Psoas muscle (tissue), 8 donors: ENCODE results near the gene TC2N. TPM values are rescaled to one million over a fixed set of nuclear protein-coding genes. Genes with fewer than 3 reads are reported as not detected.

Experiments
- ATAC-seq, 4 donors: fragments of 200-7000 bp; cut with Tn5 transposase; one replicate each; pipeline ENCODE4 v1.9.1; 2020; ENCODE audit warnings: moderate library complexity in 3 of 4, mild to moderate bottlenecking in 2 of 4
- DNase-seq, 2 donors: peaks; one replicate each; pipeline ENCODE4 v3.0.0-alpha.2; 2020
- H3K27ac ChIP-seq: fragments of 200-600 bp; one replicate; pipeline ENCODE4 v1.8.0; 2022
- H3K27me3 ChIP-seq, 3 donors: fragments of 200-600 bp in 1 of 3; one replicate each; pipeline versions ENCODE4 v1.6.1 to v1.8.0; 2013 to 2022; ENCODE audit warnings: low read length in 2 of 3, mild to moderate bottlenecking in 2 of 3, moderate library complexity in 1 of 3; ENCODE audit not compliant: insufficient read depth in 3 of 3
- H3K36me3 ChIP-seq, 2 donors: fragments of 200-600 bp in 1 of 2; one replicate each; pipeline versions ENCODE4 v1.6.1 to v1.8.0; 2013 to 2022; ENCODE audit warnings: low read depth in 1 of 2, mild to moderate bottlenecking in 1 of 2, moderate library complexity in 1 of 2; ENCODE audit not compliant: insufficient read depth in 1 of 2
- H3K4me1 ChIP-seq: fragments of 200-600 bp; one replicate; pipeline ENCODE4 v1.8.0; 2022
- H3K4me3 ChIP-seq: fragments of 200-600 bp; one replicate; pipeline ENCODE4 v1.8.0; 2022; ENCODE audit warnings: mild to moderate bottlenecking
- H3K9me3 ChIP-seq: fragments of 200-600 bp; one replicate; pipeline ENCODE4 v1.8.0; 2022
- WGBS, 3 donors: extraction: QIAGEN DNeasy Blood & Tissue Kit; methylation state at CpG; one replicate each; pipeline versions ENCODE4 v1.1.6 to v1.1.7; 2013; 5-methylcytosine and 5-hydroxymethylcytosine counted together
- intact Hi-C, 2 donors: fragments of 100-400 bp; cut with DNase I; formaldehyde crosslinking; loops; one replicate each; pipeline versions ENCODE4 v1.11.0 to v1.14.2; 2022
- polyA plus RNA-seq, 3 donors: library from polyadenylated mRNA; stranded (reverse); fragments of 200-250 nt; gene quantifications; one replicate each; pipeline ENCODE4 v1.2.3, GENCODE V29; 2013
- total RNA-seq, 4 donors: library from RNA; stranded (reverse); fragmentation: NEBNext Ultra II Directional in 2 of 4; extraction: Animal tissue kit (Norgen Biotek cat#: 25700) in 2 of 4; gene quantifications; one replicate each; pipeline versions ENCODE4 v1.2.1 to v1.2.4, GENCODE V29; 2021 to 2023
- TF ChIP-seq, protein P1 (sequence below): fragments of 200-600 bp; IDR thresholded peaks from one replicate; pipeline ENCODE4 v1.8.0; 2022; ENCODE audit warnings: antibody characterized with exemption
- donor health status: healthy with polysubstance abuse.
- donor health status: DM: no; HTN: no; CAD: no; lungs with moderate emphysema.
- donor health status: Bipolar disorder and iron deficiency.
- donor health status: healthy.
- donor health status: DM: yes; HTN: yes; CAD: no.
- donor health status: DM: no; HTN: no; CAD: no.
- donor health status: DM: no; HTN: no; CAD: no.
- donor health status: DM: yes; HTN: yes; CAD: no.

TC2N gene
- total and polyA plus RNA-seq, 7 donors = 1.2 to 4.3 (median 2.3) TPM

DNA sequence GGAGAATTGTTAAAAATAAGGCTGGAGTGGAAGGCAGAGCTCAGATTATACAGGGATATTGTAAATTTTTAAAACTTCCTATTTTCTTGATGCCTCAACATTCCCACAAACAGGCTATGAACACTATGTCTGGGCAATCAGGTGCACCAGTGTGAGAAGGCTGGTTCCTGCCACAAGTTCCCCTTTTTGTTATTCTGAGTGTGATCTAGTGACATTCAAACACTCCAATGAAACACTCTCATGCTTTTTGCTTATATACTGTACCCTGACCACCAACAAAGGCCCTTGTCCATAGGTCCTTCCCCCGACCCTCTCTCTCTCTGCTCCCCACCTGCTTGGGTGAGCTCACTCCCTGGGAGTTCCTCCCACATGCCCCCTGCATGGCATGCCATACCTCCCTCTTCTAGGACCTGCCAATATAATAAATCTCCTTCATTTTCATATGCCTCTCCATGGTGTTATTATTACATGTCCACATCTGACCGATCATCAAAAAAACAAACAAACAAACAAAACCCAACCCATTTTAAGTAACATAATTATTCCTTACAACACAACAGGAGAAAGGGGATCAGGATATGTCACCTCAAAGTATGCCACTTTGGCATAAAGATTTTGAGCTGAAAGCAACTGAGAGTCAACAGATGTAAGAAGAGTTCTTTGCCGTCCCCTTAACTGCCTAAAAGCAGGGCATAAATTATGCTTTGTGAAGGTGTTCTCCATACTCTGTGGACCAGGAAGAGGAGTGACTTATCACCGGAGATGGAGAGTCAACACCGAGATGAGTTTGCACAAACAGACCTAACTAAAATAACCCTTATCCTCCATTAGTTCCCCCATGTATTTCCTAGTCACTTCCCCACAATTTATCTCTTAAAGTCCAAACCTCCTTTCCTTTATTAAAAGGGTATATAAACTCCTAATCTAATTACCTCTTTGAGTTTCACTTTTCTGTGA, 92.9 kb downstream of the TC2N start:
- Histone ChIP-seq H3K4me3 (no peak overlapping the region), H3K27ac (no peak overlapping the region), H3K4me1 (no peaks in the 10 kb centered on the region), H3K27me3 (no peaks in the 10 kb centered on the region), H3K36me3 (no peaks in the 10 kb centered on the region), H3K9me3 (no peaks in the 10 kb centered on the region)
- WGBS, 3 donors = 77 to 79% (median 79%) methylated on average over 5 of the region's 5 CpGs
- intact Hi-C loops = no loop called here
- ATAC-seq = no peak
- DNase-seq = no peak
- TF ChIP-seq, protein P1, sequence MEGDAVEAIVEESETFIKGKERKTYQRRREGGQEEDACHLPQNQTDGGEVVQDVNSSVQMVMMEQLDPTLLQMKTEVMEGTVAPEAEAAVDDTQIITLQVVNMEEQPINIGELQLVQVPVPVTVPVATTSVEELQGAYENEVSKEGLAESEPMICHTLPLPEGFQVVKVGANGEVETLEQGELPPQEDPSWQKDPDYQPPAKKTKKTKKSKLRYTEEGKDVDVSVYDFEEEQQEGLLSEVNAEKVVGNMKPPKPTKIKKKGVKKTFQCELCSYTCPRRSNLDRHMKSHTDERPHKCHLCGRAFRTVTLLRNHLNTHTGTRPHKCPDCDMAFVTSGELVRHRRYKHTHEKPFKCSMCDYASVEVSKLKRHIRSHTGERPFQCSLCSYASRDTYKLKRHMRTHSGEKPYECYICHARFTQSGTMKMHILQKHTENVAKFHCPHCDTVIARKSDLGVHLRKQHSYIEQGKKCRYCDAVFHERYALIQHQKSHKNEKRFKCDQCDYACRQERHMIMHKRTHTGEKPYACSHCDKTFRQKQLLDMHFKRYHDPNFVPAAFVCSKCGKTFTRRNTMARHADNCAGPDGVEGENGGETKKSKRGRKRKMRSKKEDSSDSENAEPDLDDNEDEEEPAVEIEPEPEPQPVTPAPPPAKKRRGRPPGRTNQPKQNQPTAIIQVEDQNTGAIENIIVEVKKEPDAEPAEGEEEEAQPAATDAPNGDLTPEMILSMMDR = no peak

- Histone ChIP-seq H3K4me3 (no peak overlapping the region), H3K4me1 (no peaks in the 10 kb centered on the region), H3K27me3 (no peaks in the 10 kb centered on the region), H3K9me3 (no peaks in the 10 kb centered on the region), H3K36me3 (no peaks in the 10 kb centered on the region), H3K27ac (no peak overlapping the region)
- DNase-seq (no peak), ATAC-seq (no peak)
- intact Hi-C loops = no loop called here
- 72 to 79% (median 73%) methylated on average over 2 of the region's 2 CpGs for WGBS, 3 donors
- TF ChIP-seq, protein P1 = no peak
Measured at GRCh38 chr14:91770185-91770584, 97.2 kb downstream of the TC2N start.

DNA sequence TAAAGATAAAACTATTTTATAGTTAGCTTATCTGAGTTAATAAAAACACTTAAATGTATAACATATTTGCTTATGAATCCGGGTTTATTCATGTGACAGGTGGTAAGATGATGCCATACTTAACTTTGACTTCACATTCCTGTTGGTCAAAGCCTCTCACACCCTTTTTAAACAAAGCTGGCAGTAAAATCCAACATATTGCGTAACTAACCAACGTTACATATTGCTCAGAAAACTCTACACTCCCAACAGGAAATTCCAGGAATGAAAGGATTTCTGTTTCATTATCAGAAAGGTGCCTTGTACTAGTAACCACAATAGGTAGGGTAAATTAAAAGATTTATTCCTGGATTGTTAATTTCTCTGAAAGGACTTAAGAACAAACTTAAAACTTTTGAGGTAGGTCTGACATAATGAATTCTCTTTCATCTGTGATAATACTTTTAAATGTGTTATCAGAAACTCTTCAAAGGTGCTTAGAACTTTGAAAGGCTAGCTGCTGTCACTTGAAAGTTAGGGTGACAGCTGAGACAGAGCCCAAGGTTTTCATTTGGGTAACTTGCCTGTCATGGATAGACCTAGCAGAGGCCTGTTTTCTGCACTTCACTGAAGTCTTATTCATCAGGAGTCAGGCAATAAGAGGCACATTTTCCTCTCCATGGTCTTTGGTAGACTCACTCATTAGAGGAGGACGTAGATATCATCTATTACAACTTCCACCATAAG, 111.6 kb downstream of the TC2N start:
- ATAC-seq (no peak), DNase-seq (no peak)
- peaks cover 3% of the 10 kb centered on the region for H3K9me3 ChIP-seq
- no peak overlapping the region for H3K4me3 ChIP-seq
- intact Hi-C loops = no loop called here
- H3K36me3 ChIP-seq = no peaks in the 10 kb centered on the region
- H3K27me3 ChIP-seq = no peaks in the 10 kb centered on the region
- H3K4me1 ChIP-seq = no peaks in the 10 kb centered on the region
- 32 to 49% (median 35%) methylated on average over 4 of the region's 4 CpGs for WGBS, 3 donors
- H3K27ac ChIP-seq = no peak overlapping the region
- TF ChIP-seq, protein P1 = no peak

DNA sequence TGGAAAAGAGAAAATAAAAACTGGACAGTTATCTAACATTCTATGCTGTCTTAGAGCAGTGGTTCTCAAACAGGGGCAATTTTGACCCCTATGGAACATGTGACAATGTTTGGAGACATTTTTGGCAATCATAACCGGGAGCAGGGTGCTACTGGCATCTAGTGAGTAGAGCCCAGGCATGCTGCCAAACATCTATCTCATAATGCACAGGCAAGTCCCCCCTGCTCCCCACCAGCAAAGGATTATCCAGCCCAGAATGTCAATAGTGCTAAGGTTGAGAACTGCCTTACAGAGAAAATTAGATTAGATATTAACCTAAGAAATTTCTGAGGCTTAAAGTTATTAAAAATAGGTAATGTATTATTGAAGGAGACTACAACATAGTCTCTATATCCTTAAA, 112.5 kb downstream of the TC2N start:
- H3K9me3 ChIP-seq = no peaks in the 10 kb centered on the region
- no peaks in the 10 kb centered on the region for H3K4me1 ChIP-seq
- intact Hi-C loops = no loop called here
- 10 to 18% (median 13%) methylated on average over 1 of the region's 1 CpG for WGBS, 3 donors
- H3K27ac ChIP-seq = no peak overlapping the region
- no peak overlapping the region for H3K4me3 ChIP-seq
- no peak for DNase-seq
- H3K36me3 ChIP-seq = no peaks in the 10 kb centered on the region
- ATAC-seq = no peak
- TF ChIP-seq, protein P1 = no peak
- no peaks in the 10 kb centered on the region for H3K27me3 ChIP-seq
